Measurements from ENCODE around the gene C1orf50. TPM values are rescaled to one million over a fixed set of nuclear protein-coding genes. Genes with fewer than 3 reads are reported as not detected.
A peak's percentile ranks its signal among the peaks of the same experiment; 100 is the strongest.

C1orf50 gene
- total RNA-seq, 1 experiment from 2014 or later = 5.1 TPM

DNA sequence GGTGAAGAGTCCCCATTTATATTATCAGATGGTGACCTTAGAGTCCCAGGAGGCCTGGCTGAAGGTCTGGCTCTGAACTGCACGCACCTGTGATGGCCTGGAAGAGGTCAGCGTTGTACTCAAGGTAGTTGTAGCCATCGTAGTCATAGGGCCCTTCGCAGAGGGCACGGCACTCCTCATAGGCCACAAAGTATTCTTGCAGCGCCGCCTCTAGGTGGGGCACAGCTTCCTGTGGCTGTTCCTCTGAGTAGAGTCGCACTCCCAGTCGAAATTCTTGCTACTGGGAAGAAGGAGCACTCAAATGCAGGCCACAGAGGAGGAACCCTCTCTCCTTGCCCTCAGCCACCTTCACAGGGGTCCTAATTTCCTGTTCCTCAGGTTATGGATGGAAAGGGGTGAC lies 7.9 kb upstream of the C1orf50 start:
- ATAC-seq (peak; percentile 95), DNase-seq (ENCODE audit: low spot score) (peak; percentile 63)
- Mint-ChIP-seq H3K4me1 (peaks cover 2% of the 10 kb centered on the region), H3K27ac (no peak overlapping the region), H3K27me3 (ENCODE audit: low read depth) (no peaks in the 10 kb centered on the region), H3K4me3 (no peak overlapping the region), H3K9me3 (no peaks in the 10 kb centered on the region), H3K36me3 (peaks cover 53% of the 10 kb centered on the region)
- ChIA-PET POLR2A (no interaction called here), CTCF (interaction anchor here (0.9 to 1.9 kb wide), 6 partner anchors 8 to 315 kb away, joined by 3 to 11 read pairs (median 5); partner anchors contain the start of genes C1orf50, CLDN19 and P3H1)
- TF ChIP-seq, protein P1, sequence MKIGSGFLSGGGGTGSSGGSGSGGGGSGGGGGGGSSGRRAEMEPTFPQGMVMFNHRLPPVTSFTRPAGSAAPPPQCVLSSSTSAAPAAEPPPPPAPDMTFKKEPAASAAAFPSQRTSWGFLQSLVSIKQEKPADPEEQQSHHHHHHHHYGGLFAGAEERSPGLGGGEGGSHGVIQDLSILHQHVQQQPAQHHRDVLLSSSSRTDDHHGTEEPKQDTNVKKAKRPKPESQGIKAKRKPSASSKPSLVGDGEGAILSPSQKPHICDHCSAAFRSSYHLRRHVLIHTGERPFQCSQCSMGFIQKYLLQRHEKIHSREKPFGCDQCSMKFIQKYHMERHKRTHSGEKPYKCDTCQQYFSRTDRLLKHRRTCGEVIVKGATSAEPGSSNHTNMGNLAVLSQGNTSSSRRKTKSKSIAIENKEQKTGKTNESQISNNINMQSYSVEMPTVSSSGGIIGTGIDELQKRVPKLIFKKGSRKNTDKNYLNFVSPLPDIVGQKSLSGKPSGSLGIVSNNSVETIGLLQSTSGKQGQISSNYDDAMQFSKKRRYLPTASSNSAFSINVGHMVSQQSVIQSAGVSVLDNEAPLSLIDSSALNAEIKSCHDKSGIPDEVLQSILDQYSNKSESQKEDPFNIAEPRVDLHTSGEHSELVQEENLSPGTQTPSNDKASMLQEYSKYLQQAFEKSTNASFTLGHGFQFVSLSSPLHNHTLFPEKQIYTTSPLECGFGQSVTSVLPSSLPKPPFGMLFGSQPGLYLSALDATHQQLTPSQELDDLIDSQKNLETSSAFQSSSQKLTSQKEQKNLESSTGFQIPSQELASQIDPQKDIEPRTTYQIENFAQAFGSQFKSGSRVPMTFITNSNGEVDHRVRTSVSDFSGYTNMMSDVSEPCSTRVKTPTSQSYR (CRISPR knock-in tag; IDR thresholded peaks at IDR 0.05) = no peak
- TF ChIP-seq, protein P2, sequence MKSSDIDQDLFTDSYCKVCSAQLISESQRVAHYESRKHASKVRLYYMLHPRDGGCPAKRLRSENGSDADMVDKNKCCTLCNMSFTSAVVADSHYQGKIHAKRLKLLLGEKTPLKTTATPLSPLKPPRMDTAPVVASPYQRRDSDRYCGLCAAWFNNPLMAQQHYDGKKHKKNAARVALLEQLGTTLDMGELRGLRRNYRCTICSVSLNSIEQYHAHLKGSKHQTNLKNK (CRISPR knock-in tag; IDR thresholded peaks at IDR 0.05) = no peak
- no peak for TF ChIP-seq TCF7 (CRISPR knock-in tag; IDR thresholded peaks at IDR 0.05; ENCODE audit: low read depth)
- TF ChIP-seq, protein P3, sequence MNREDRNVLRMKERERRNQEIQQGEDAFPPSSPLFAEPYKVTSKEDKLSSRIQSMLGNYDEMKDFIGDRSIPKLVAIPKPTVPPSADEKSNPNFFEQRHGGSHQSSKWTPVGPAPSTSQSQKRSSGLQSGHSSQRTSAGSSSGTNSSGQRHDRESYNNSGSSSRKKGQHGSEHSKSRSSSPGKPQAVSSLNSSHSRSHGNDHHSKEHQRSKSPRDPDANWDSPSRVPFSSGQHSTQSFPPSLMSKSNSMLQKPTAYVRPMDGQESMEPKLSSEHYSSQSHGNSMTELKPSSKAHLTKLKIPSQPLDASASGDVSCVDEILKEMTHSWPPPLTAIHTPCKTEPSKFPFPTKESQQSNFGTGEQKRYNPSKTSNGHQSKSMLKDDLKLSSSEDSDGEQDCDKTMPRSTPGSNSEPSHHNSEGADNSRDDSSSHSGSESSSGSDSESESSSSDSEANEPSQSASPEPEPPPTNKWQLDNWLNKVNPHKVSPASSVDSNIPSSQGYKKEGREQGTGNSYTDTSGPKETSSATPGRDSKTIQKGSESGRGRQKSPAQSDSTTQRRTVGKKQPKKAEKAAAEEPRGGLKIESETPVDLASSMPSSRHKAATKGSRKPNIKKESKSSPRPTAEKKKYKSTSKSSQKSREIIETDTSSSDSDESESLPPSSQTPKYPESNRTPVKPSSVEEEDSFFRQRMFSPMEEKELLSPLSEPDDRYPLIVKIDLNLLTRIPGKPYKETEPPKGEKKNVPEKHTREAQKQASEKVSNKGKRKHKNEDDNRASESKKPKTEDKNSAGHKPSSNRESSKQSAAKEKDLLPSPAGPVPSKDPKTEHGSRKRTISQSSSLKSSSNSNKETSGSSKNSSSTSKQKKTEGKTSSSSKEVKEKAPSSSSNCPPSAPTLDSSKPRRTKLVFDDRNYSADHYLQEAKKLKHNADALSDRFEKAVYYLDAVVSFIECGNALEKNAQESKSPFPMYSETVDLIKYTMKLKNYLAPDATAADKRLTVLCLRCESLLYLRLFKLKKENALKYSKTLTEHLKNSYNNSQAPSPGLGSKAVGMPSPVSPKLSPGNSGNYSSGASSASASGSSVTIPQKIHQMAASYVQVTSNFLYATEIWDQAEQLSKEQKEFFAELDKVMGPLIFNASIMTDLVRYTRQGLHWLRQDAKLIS (CRISPR knock-in tag; IDR thresholded peaks at IDR 0.05; ENCODE audit: borderline replicate concordance) = no peak
- TF ChIP-seq, protein P4, sequence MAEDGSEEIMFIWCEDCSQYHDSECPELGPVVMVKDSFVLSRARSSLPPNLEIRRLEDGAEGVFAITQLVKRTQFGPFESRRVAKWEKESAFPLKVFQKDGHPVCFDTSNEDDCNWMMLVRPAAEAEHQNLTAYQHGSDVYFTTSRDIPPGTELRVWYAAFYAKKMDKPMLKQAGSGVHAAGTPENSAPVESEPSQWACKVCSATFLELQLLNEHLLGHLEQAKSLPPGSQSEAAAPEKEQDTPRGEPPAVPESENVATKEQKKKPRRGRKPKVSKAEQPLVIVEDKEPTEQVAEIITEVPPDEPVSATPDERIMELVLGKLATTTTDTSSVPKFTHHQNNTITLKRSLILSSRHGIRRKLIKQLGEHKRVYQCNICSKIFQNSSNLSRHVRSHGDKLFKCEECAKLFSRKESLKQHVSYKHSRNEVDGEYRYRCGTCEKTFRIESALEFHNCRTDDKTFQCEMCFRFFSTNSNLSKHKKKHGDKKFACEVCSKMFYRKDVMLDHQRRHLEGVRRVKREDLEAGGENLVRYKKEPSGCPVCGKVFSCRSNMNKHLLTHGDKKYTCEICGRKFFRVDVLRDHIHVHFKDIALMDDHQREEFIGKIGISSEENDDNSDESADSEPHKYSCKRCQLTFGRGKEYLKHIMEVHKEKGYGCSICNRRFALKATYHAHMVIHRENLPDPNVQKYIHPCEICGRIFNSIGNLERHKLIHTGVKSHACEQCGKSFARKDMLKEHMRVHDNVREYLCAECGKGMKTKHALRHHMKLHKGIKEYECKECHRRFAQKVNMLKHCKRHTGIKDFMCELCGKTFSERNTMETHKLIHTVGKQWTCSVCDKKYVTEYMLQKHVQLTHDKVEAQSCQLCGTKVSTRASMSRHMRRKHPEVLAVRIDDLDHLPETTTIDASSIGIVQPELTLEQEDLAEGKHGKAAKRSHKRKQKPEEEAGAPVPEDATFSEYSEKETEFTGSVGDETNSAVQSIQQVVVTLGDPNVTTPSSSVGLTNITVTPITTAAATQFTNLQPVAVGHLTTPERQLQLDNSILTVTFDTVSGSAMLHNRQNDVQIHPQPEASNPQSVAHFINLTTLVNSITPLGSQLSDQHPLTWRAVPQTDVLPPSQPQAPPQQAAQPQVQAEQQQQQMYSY (CRISPR knock-in tag; IDR thresholded peaks at IDR 0.05) = no peak
- TF ChIP-seq NR2C2 (CRISPR knock-in tag; IDR thresholded peaks at IDR 0.05) = no peak
- TF ChIP-seq, protein P5, sequence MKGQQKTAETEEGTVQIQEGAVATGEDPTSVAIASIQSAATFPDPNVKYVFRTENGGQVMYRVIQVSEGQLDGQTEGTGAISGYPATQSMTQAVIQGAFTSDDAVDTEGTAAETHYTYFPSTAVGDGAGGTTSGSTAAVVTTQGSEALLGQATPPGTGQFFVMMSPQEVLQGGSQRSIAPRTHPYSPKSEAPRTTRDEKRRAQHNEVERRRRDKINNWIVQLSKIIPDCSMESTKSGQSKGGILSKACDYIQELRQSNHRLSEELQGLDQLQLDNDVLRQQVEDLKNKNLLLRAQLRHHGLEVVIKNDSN (CRISPR knock-in tag; IDR thresholded peaks at IDR 0.05) = no peak

DNA sequence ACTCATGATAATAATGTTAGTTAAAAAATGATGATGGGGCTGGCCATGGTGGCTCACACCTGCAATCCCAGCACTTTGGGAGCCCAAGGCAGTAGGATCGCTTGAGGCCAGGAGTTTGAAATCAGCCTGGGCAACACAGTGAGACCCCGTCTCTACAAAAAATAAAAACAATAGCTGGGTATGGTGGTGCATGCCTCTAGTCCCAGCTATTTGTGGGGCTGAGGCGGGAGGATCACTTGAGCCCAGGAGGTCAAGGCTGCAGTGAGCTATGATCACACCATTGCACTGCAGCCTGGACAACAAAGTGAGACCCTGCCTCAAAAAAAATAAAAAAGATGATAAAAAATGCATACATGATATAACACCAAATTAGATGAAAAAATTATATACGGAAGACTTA lies 5.5 kb upstream of the C1orf50 start:
- no peak overlapping the region for H3K4me3 Mint-ChIP-seq
- H3K27me3 Mint-ChIP-seq (ENCODE audit: low read depth) = no peaks in the 10 kb centered on the region
- H3K27ac Mint-ChIP-seq = no peak overlapping the region
- H3K9me3 Mint-ChIP-seq = no peaks in the 10 kb centered on the region
- ChIA-PET POLR2A (no interaction called here), CTCF (no interaction called here)
- ATAC-seq = no peak
- peaks cover 2% of the 10 kb centered on the region for H3K4me1 Mint-ChIP-seq
- TF ChIP-seq, protein P4 (CRISPR knock-in tag; IDR thresholded peaks at IDR 0.05) = no peak
- peak; percentile 79; the same call in 1 of the 2 replicates for TF ChIP-seq ZNF121 (CRISPR knock-in tag; IDR thresholded peaks at IDR 0.05)
- DNase-seq (ENCODE audit: low spot score) = no peak
- H3K36me3 Mint-ChIP-seq = peaks cover 29% of the 10 kb centered on the region
